B cell (primary cell): ENCODE measurements around the gene EPHA7. TPM values are rescaled to one million over a fixed set of nuclear protein-coding genes. Genes with fewer than 3 reads are reported as not detected.

Source experiments
- ATAC-seq: fragments of 200-7000 bp; cut with Tn5 transposase; one replicate; pipeline ENCODE4 v1.10.0; 2021; ENCODE audit warnings: low read depth, mild to moderate bottlenecking, moderate number of reproducible peaks, moderate library complexity
- CTCF ChIA-PET: fragments of 350-600 bp; sonication (Branson Sonifier 250); formaldehyde crosslinking; loops from one replicate; lab custom pipeline; 2021; ENCODE audit warnings: antibody characterized with exemption, inconsistent platforms; lab: Charles Lee
- POLR2A ChIA-PET: fragments of 350-600 bp; sonication (Branson Sonifier 250); formaldehyde crosslinking; loops from one replicate; lab custom pipeline; 2021; ENCODE audit warnings: antibody characterized with exemption; lab: Charles Lee
- DNase-seq: peaks from one replicate; pipeline ENCODE4 v3.0.0; 2013
- H2AFZ ChIP-seq: 2 replicates; pipeline ENCODE4 v1.6.1; 2012; ENCODE audit warnings: mild to moderate bottlenecking, low read depth, low read length; ENCODE audit not compliant: insufficient read depth, poor library complexity, severe bottlenecking
- H3K27ac ChIP-seq, 2 donors: 1 replicate in 1 of 2; 2 replicates in 1 of 2; pipeline ENCODE4 v1.5.1; 2012 to 2013; ENCODE audit warnings: low read length in 2 of 2, mild to moderate bottlenecking in 2 of 2, moderate library complexity in 1 of 2
- H3K27me3 ChIP-seq, 4 experiments: fragments of 200-600 bp in 1 of 4; sonication (generic) in 1 of 4; replicated peaks in 1 of 4; 1 replicate in 2 of 4; 2 replicates in 2 of 4; pipeline versions ENCODE4 v1.6.1 to v1.7.0; 2013 to 2016; ENCODE audit warnings: low read length in 3 of 4, mild to moderate bottlenecking in 2 of 4, mixed read lengths in 1 of 4, moderate library complexity in 1 of 4; ENCODE audit not compliant: insufficient read depth in 4 of 4, control insufficient read depth in 3 of 4; ENCODE audit errors: control extremely low read depth in 1 of 4
- H3K36me3 ChIP-seq, 2 experiments: replicated peaks in 1 of 2; 1 replicate in 1 of 2; 2 replicates in 1 of 2; pipeline versions ENCODE4 v1.6.1 to v1.7.1; 2013; ENCODE audit warnings: low read length in 1 of 2; ENCODE audit not compliant: insufficient read depth in 2 of 2, control insufficient read depth in 1 of 2; ENCODE audit errors: control extremely low read depth in 1 of 2, extremely low read depth in 1 of 2
- H3K4me1 ChIP-seq, 2 donors: fragments of 200-600 bp in 1 of 2; sonication (generic) in 1 of 2; 1 replicate in 1 of 2; 2 replicates in 1 of 2; pipeline versions ENCODE4 v1.5.1 to v1.6.1; 2013 to 2017; ENCODE audit warnings: low read length in 2 of 2; ENCODE audit not compliant: control insufficient read depth in 2 of 2, insufficient read depth in 2 of 2
- H3K4me2 ChIP-seq: replicated peaks from 2 replicates; pipeline ENCODE3; 2012; ENCODE audit warnings: mild to moderate bottlenecking, low read depth, low read length; ENCODE audit not compliant: poor library complexity, severe bottlenecking
- H3K4me3 ChIP-seq, 5 experiments: fragments of 200-600 bp in 1 of 5; sonication (generic) in 1 of 5; 1 replicate in 3 of 5; 2 replicates in 2 of 5; pipeline versions ENCODE4 v1.5.1 to v1.7.0; 2011 to 2016; ENCODE audit warnings: low read length in 4 of 5, mild to moderate bottlenecking in 4 of 5, low read depth in 2 of 5, control low read depth in 1 of 5, moderate library complexity in 1 of 5; ENCODE audit not compliant: insufficient read depth in 1 of 5; ENCODE audit errors: control extremely low read depth in 1 of 5, extremely low read depth in 1 of 5
- H3K79me2 ChIP-seq: fragments of 200-600 bp; sonication (generic); one replicate; pipeline ENCODE4 v1.6.0; 2016; ENCODE audit warnings: low read length; ENCODE audit not compliant: control insufficient read depth, insufficient read depth
- H3K9ac ChIP-seq: fragments of 200-600 bp; sonication (generic); 2 replicates; pipeline ENCODE4 v1.6.1; 2017; ENCODE audit warnings: mild to moderate bottlenecking, low read length, moderate library complexity
- H3K9me3 ChIP-seq, 3 donors: one replicate each; pipeline versions ENCODE4 v1.6.1 to v1.7.1; 2013; ENCODE audit warnings: low read length in 2 of 3; ENCODE audit not compliant: control insufficient read depth in 2 of 3, insufficient read depth in 1 of 3; ENCODE audit errors: control extremely low read depth in 1 of 3
- H4K20me1 ChIP-seq: 2 replicates; pipeline ENCODE4 v1.6.0; 2012; ENCODE audit warnings: mild to moderate bottlenecking, low read length; ENCODE audit not compliant: insufficient read depth, control insufficient read depth, poor library complexity, severe bottlenecking
- H3K27ac Mint-ChIP-seq: one replicate; pipeline ENCODE4 v1.8.0; 2021; ENCODE audit warnings: mixed read lengths
- H3K27me3 Mint-ChIP-seq: one replicate; pipeline ENCODE4 v1.8.0; 2021; ENCODE audit warnings: mixed read lengths
- H3K4me1 Mint-ChIP-seq: one replicate; pipeline ENCODE4 v1.8.0; 2021; ENCODE audit warnings: mixed read lengths
- H3K4me3 Mint-ChIP-seq: one replicate; pipeline ENCODE4 v1.8.0; 2021; ENCODE audit warnings: mixed read lengths
- H3K9me3 Mint-ChIP-seq: one replicate; pipeline ENCODE4 v1.8.0; 2022; ENCODE audit warnings: mixed read lengths; ENCODE audit not compliant: insufficient read depth
- EZH2 ChIP-seq: IDR thresholded peaks from 2 replicates; pipeline ENCODE4 v1.6.1; 2012; ENCODE audit warnings: borderline replicate concordance, low read depth, mild to moderate bottlenecking, moderate library complexity, low read length; ENCODE audit not compliant: insufficient read depth, poor library complexity, severe bottlenecking
- WGBS: methylation state at CpG from one replicate; pipeline ENCODE4 v1.1.5; 2013; ENCODE audit warnings: missing lambda C conversion rate; ENCODE audit not compliant: insufficient coverage; 5-methylcytosine and 5-hydroxymethylcytosine counted together
- intact Hi-C: fragments of 100-400 bp; cut with micrococcal nuclease; formaldehyde crosslinking; loops from one replicate; pipeline ENCODE4 v1.10.0; 2022
- polyA plus RNA-seq: library from polyadenylated mRNA; depleted of rRNA; stranded (reverse); fragments of >200 nt; gene quantifications from 2 replicates; pipeline ENCODE4 v1.2.3, GENCODE V29; 2012
- total RNA-seq, 2 donors: library from RNA; stranded (reverse); fragments of 120-200 nt in 1 of 2; gene quantifications; 1 replicate in 1 of 2; 2 replicates in 1 of 2; pipeline versions ENCODE4 v1.2.3 to v1.2.4, GENCODE V29; 2013 to 2022
- TF ChIP-seq, protein P1 (sequence below): fragments of 200-600 bp; IDR thresholded peaks from one replicate; pipeline ENCODE4 v1.8.0; 2022; ENCODE audit warnings: antibody characterized with exemption, mild to moderate bottlenecking

Gene EPHA7
- total and polyA plus RNA-seq, 2 donors (not counting 1 experiment from before 2014, with no cell fraction given) = not detected

DNA sequence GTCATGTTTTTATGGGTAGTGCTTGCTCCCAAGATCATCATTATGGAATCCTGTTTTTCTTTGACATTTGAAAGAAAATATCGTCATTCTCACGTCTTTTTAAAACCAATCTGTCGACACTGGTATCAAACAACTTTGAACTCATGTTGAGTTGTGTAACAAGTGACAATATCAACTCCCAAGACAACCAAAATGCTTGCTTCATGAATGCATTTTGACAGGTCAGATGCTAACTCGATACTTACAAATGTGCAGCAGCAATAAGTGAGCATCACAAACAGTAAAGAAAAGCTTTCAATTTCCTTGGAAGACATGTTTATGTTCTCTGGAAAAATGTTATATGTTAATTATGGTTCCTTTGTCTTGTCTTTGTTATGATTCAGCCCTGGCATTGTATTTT lies 125.9 kb downstream of the EPHA7 start:
- Histone ChIP-seq H3K9ac (no peak overlapping the region), H3K4me1 (no peaks in the 10 kb centered on the region), H3K9me3 (no peaks in the 10 kb centered on the region), H4K20me1 (no peaks in the 10 kb centered on the region), H3K4me2 (no peak overlapping the region), H3K4me3 (no peak overlapping the region), H3K27me3 (no peaks in the 10 kb centered on the region), H3K27ac (no peak overlapping the region), H3K36me3 (no peaks in the 10 kb centered on the region), H3K79me2 (no peaks in the 10 kb centered on the region), H2AFZ (no peak overlapping the region)
- Mint-ChIP-seq H3K27ac (no peak overlapping the region), H3K9me3 (no peaks in the 10 kb centered on the region), H3K27me3 (no peaks in the 10 kb centered on the region), H3K4me1 (no peaks in the 10 kb centered on the region), H3K4me3 (no peak overlapping the region)
- TF ChIP-seq EZH2 = no peak
- TF ChIP-seq, protein P1, sequence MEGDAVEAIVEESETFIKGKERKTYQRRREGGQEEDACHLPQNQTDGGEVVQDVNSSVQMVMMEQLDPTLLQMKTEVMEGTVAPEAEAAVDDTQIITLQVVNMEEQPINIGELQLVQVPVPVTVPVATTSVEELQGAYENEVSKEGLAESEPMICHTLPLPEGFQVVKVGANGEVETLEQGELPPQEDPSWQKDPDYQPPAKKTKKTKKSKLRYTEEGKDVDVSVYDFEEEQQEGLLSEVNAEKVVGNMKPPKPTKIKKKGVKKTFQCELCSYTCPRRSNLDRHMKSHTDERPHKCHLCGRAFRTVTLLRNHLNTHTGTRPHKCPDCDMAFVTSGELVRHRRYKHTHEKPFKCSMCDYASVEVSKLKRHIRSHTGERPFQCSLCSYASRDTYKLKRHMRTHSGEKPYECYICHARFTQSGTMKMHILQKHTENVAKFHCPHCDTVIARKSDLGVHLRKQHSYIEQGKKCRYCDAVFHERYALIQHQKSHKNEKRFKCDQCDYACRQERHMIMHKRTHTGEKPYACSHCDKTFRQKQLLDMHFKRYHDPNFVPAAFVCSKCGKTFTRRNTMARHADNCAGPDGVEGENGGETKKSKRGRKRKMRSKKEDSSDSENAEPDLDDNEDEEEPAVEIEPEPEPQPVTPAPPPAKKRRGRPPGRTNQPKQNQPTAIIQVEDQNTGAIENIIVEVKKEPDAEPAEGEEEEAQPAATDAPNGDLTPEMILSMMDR = no peak
- intact Hi-C loops = no loop called here
- ChIA-PET POLR2A (no interaction called here), CTCF (no interaction called here)
- ATAC-seq (no peak), DNase-seq (no peak)
- no CpG with 5 or more reads among the region's 4 CpGs for WGBS

- Mint-ChIP-seq H3K27ac (no peak overlapping the region), H3K4me1 (no peaks in the 10 kb centered on the region), H3K4me3 (no peak overlapping the region), H3K9me3 (peaks cover 3% of the 10 kb centered on the region), H3K27me3 (no peaks in the 10 kb centered on the region)
- no peak overlapping the region for H3K4me3 ChIP-seq
- H3K4me1 ChIP-seq = no peaks in the 10 kb centered on the region
- POLR2A ChIA-PET = no interaction called here
- no peak overlapping the region for H2AFZ ChIP-seq
- no peak overlapping the region for H3K9ac ChIP-seq
- no peaks in the 10 kb centered on the region for H3K79me2 ChIP-seq
- no peaks in the 10 kb centered on the region for H4K20me1 ChIP-seq
- no peak for ATAC-seq
- whole genome bisulfite sequencing = 92% methylated on average over 23 of the region's 28 CpGs
- TF ChIP-seq EZH2 = no peak
- TF ChIP-seq, protein P1 = no peak
- no peak for DNase-seq
- CTCF ChIA-PET = no interaction called here
- no peaks in the 10 kb centered on the region for H3K36me3 ChIP-seq
- H3K4me2 ChIP-seq = no peak overlapping the region
- H3K9me3 ChIP-seq = peaks cover 0 to 10% (median 0%) of the 10 kb centered on the region in 3 donors
- intact Hi-C loops = no loop called here
- H3K27me3 ChIP-seq = no peaks in the 10 kb centered on the region
- H3K27ac ChIP-seq = no peak overlapping the region
Measured at GRCh38 chr6:93282521-93283031, 136.8 kb downstream of the EPHA7 start.
